Mesenteric fat pad (tissue), 1 donor: ENCODE data around the gene LAPTM5. TPM values are rescaled to one million over a fixed set of nuclear protein-coding genes. Genes with fewer than 3 reads are reported as not detected.

Experiments used
- DNase-seq: peaks from one replicate; pipeline ENCODE4 v3.0.0-alpha.2; 2020; ENCODE audit warnings: low spot score
- microRNA-seq: library from miRNA; unstranded; fragments of <30 nt; microRNA quantifications from one replicate; pipeline ENCODE4 v1.2.0, GENCODE V29; 2020; ENCODE audit warnings: borderline number of aligned reads
- total RNA-seq: library from RNA; stranded (reverse); fragmentation: NEBNext Ultra II Directional; extraction: Animal tissue kit (Norgen Biotek cat#: 25700); gene quantifications from one replicate; pipeline ENCODE4 v1.2.1, GENCODE V29; 2021
- donor health status: DM: yes; HTN: yes; CAD: no.

The LAPTM5 gene
- total RNA-seq, 1 donor from 2014 or later = 251 TPM

DNA sequence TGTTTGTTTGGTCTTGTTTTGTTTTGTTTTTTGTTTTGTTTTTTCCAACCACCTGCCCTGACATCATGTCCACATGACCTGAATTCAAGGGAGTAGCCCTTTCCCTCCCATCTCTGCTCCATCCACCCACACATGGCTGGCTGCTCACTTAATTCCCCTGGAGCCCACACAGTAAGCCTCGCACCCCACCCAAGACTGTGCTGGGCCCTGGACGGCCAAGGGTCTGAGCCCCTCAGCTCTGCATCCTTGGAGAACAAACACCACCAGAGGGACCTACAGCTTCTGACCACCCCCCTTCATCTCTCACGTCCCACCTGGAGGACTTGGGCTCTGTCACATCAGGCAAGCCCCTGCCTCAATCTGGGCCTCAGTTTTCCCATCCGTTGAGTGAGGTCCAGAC lies 73.3 kb downstream of the LAPTM5 start:
- no peak for DNase-seq

DNA sequence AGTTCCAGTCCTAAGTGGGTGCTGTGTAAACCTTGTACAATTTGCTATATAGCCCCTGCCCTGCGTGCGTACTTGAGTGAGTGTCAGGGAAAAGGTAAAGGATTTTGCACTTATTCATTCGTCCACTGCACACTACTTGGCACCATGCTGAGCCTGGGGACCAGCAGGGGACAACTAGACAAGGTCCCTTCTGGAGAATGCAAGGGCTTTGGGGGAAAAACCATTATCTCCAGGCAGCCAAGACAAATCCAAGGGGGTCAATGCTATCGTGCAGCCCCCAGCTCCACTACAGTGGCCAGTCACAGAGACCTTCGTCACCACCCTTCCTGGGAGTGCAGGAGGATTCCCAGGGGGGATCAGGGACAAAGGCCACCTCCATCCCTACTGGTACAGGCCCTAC lies 73.9 kb downstream of the LAPTM5 start:
- peak; percentile 68 for DNase-seq

Small RNAs within 50 kb of the gene (microRNA-seq; reads per million reads assigned to microRNA genes)
- gene MIR4420 = not detected

Other genes starting within 250 kb of the LAPTM5 start
- gene MATN1, start 34.2 kb downstream of the LAPTM5 start, total RNA-seq = not detected
- 53.4 TPM for gene SDC3, start 151.0 kb upstream of the LAPTM5 start, total RNA-seq